Stimulated activated CD4-positive, alpha-beta T cell treated with anti-CD3 and anti-CD28 coated beads, Interleukin-4, amount 100 ng/mL, for 1 hour (primary cell): Measurements from ENCODE around the gene HRH2.
A peak's percentile ranks its signal among the peaks of the same experiment; 100 is the strongest.
"Not testable (repeated sequence)": the region's sequence is repeated elsewhere in the genome, so short reads cannot be mapped to it uniquely, and the experiment has no call there.

Experiments
- DNase-seq: peaks from one replicate; pipeline ENCODE4 v3.0.0-alpha.2; 2020

HRH2 gene

GRCh38 chr5:175717837-175718236, 60.0 kb downstream of the HRH2 start:
- DNase-seq: no peak

GRCh38 chr5:175718401-175719108, 60.7 kb downstream of the HRH2 start:
- peak; percentile 81 for DNase-seq

- not testable (repeated sequence) for DNase-seq
Measured at GRCh38 chr5:175719109-175719432, 61.2 kb downstream of the HRH2 start.

- no peak for DNase-seq
Measured at GRCh38 chr5:175724314-175725275, 66.7 kb downstream of the HRH2 start.

- no peak for DNase-seq
Measured at GRCh38 chr5:175728316-175728715, 70.4 kb downstream of the HRH2 start.

GRCh38 chr5:175728885-175729828, 71.3 kb downstream of the HRH2 start:
- DNase-seq: no peak

- peak; percentile 93 for DNase-seq
Measured at GRCh38 chr5:175729829-175730277, 72.0 kb downstream of the HRH2 start.

GRCh38 chr5:175731172-175731571, 73.3 kb downstream of the HRH2 start:
- DNase-seq: no peak

- no peak for DNase-seq
Measured at GRCh38 chr5:175731756-175732465, 74.0 kb downstream of the HRH2 start.

GRCh38 chr5:175733017-175733416, 75.1 kb downstream of the HRH2 start:
- DNase-seq: no peak

GRCh38 chr5:175734016-175734415, 76.1 kb downstream of the HRH2 start:
- DNase-seq: no peak

GRCh38 chr5:175734501-175734900, 76.6 kb downstream of the HRH2 start:
- DNase-seq: no peak

GRCh38 chr5:175735701-175736100, 77.8 kb downstream of the HRH2 start:
- DNase-seq: no peak

- DNase-seq: no peak
Measured at GRCh38 chr5:175736652-175737051, 78.8 kb downstream of the HRH2 start.

GRCh38 chr5:175737481-175737880, 79.6 kb downstream of the HRH2 start:
- no peak for DNase-seq

- DNase-seq: no peak
Measured at GRCh38 chr5:175738126-175738525, 80.3 kb downstream of the HRH2 start.

- DNase-seq: no peak
Measured at GRCh38 chr5:175738602-175739133, 80.8 kb downstream of the HRH2 start.

- DNase-seq: no peak
Measured at GRCh38 chr5:175740014-175740413, 82.1 kb downstream of the HRH2 start.

GRCh38 chr5:175741556-175741955, 83.7 kb downstream of the HRH2 start:
- no peak for DNase-seq

- no peak for DNase-seq
Measured at GRCh38 chr5:175742290-175742994, 84.6 kb downstream of the HRH2 start.

GRCh38 chr5:175743676-175744210, 85.9 kb downstream of the HRH2 start:
- no peak for DNase-seq
